HG03520 (cell line): ENCODE data around the gene P2RY14.

Source experiments
- ATAC-seq: cut with Tn5 transposase; IDR thresholded peaks from one replicate; pipeline ENCODE4 v1.9.1; 2021; ENCODE audit warnings: mild to moderate bottlenecking, moderate library complexity; ENCODE audit not compliant: unreplicated experiment

Gene P2RY14

DNA sequence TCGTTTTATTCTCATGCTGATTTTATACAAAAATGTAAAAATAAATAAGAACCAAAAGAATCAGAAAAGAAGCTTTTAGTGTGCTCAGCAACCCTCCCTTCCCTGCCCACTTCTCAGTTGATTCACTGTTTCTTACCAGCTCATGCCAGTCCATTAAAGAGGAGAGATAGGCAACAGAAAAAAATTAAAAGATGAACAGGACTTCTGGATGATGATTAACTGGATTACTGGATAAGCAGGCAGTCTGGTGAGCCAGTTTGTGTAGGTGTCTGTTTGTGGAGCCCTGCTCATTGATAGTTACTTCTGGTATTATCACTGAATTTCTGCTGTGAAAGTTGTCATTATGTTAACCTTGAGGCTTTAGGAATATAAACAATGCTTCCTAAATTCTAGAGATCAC is 60.2 kb downstream of the P2RY14 start:
- no peak for ATAC-seq

DNA sequence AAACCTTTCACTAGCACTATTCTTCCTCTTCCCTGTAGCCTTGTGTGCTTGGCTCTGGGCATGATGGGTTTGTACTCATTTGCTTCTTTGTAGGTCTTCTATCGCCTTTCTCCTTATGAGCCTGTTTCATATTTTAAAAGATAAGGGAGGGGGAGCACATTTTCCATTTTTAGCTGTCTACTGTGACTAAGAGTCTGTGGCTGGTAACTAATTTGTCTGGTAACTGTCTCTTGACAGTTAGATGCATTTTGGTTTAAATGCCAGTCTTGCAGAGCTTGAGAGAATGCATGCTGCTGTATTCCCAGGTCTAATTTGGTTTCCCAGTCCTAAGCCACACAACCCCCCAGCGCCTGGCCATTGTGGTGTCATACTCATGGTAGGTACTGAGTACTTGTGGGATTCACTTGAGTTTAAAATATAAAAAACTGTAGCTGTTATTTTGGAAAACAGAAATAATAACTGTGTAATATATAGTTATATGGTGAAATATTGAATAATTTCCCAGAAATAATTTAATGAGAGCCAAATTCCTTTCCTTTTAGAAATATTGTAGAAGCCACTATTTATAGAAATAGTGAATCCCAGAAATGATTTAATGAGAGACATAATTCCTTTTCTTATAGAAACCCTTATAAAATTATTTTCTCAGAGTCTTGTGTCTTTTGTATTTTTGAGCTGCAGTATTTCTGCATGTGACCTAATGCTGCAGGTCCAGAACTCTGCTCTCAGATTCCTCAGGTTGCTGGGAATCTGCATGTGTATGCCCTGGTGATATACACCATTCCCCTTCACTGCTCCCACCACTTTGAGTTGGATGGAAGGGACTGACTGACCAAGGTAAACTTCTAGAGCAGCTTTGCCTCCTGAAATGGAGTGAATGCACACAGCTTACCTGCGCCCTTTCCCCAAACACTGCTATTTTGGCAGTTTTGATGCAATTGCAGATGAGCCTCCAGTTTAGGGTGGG is 61.4 kb downstream of the P2RY14 start:
- no peak for ATAC-seq

DNA sequence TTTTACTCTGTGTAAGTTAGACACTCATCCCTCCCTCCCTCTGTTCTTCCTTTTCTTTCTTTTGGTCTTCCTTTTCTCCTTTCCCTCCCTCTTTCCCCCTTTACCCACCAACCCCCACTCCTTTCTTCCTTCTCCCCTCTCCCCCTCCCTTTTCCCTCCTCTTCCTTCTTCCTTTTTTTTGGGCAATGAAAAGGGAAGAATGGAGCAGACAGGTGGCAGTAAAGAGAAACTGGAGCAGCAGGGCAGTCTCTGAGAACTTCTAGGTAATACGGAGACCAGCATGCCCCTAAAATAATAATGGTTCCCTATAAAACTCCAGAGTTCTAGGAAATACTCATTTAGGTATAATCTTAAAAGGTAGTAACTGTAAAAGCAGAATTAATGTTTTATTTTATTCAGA is 63.9 kb downstream of the P2RY14 start:
- ATAC-seq = no peak

DNA sequence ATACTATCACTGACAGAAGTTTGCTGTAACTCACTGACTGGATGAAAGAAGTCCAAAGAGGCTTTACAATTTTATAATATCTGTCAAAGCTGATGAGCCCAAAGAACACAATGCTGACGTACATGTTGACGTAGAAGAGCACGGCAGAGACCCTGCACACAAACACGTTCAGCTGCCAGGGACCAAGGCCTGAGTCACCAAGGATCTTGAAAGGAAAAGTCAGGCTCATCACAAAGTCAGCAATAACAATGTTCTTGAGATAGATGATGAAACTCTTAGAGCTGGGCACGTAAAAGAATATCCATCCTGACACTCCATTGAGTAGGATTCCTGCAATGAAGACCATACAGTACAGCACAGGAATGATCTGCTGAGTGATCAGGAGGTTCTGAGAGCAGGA is 64.5 kb downstream of the P2RY14 start:
- no peak for ATAC-seq

DNA sequence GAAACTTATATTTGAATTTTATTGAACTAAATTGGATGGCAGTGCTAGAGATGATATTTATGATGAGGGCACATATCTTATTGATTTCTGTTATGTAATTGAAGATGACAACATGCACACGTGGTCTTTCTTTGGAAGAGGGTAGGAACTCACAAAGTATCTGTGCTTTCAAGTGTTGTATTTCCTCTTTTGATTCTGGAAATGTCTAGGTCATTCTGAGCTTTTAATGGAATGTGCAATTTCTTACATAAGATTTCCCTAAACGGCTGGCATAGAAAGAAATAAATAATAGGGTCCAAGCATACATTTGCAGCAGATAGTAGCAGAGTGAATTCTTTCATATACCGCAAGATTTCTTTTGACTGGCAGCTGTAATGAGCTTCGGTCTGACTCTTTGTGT is 65.2 kb downstream of the P2RY14 start:
- ATAC-seq = no peak

DNA sequence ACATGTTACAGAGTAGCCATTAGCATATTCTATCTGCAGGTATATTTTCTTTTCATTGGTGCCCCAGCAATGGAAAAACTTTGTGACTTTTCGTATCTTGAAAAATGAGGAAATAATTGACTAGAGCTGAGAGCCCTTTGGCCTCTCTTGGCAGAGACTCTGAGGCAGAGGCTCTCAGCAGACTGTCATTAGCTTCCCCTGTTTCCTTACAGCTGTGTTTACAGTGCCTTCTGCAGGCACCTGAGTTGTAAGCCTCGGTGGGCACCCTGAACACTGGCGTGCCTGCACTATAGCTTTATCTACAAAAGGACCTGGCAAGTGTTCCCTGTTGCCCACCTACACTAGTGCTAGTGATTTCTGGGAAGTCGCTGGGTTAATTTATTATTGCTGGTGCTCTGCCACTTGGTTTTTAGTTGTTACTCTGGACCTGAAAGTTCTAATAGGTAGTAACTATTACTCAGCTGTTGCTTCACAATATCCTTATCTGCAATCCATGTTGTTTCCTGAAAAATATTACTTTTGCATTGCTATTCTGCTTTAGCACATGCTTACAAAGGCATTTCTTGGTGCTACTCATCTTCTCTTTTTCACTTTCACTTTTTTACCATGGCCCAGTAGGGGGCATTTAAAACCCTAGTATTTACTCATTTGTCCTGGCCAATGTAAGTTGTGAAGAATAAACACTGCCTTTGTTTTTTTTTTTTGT is 67.5 kb downstream of the P2RY14 start:
- no peak for ATAC-seq

DNA sequence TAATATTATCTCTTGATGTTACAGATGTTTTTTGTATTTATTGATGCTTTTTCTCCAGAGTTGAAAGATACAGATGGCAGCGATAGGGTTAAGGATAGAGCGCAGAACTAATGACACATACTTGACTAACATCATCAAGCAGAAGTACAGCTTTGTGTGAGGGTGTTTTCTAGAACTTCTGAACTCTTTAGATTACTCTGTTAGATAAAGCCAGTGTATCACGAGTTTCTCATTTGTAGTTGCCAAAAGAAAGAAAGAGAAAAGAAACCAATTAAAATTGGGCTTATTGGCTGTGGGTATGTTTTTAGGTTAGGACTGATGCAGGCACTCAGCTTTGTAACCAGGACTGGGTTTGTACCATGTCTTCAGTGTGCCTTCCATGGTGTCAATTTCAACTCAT is 68.7 kb downstream of the P2RY14 start:
- no peak for ATAC-seq

DNA sequence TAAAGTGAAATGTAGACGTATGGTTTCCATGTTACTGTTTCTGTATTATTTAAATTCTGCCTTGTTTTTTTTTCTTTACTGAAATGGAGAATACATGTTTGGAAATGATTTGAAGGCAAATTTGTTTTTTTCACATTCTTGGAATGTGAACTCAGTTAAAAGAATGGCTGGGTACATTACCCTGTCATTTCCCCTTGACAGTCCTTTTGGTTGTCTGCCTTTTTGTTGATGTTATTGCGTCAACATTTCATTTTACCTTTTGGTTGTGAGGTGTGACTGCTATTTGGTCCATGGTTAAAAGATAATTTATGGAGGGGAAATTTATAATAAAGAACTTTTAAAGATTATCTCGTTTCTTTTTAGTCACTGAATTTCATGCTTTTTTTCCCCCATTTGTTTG is 72.1 kb downstream of the P2RY14 start:
- ATAC-seq = no peak

DNA sequence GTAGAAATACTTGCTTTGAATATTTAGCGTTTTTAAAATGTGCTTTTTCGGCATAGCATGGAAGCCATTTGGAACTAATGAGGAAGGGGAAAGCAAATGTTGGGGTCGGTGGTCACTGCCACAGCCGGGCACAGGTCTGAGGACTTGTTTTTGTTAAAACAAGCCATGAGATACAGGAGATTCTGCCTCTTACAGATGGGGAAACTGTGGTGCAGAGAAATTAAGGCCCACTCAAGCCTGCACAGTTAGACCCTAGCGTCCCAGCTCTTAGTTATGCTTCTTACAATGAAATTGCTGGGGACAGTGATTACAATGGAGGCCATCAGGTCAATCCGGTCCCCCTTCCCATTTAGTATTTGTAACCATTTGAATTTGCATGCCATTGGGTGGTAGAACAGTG is 72.9 kb downstream of the P2RY14 start:
- no peak for ATAC-seq

DNA sequence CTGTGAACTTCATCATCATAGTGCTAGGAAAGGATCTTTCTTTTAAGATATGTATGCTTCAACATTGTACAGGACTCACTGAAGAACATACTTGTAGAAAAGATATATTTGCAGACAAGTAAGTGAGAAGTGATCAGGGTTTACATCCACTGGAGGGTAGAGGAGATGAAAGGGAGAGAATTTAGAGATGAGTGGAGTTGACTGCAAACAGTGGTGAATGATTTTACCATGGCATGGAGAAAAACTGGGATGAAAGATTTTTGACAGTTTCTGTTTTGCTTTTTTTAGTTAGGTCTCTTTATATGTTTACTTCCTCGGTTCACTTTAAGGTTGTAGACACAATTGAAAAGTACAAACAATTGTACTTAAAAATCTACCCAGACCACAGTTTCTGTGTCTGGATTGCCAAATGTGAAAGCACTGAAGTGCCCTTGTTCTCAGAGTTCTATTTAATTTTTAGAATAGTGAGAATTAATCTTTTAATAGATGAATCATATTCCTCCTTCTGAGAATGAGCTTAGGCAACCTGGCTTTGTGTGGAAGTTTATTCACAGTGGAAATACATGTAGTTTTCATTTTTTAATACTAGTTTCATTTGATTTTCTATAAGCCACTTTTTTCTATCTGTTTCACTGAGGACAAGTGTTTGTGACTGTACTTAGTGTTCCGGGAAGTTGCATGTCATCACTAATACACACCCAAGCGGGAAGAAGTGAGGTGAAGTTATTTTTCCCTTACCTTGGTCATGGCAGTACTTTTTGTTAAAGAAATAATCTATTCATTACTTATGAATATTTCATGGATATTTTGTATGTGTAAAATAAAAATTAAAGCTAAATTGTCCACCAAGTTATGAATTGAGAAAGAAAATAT is 73.6 kb downstream of the P2RY14 start:
- ATAC-seq = no peak

DNA sequence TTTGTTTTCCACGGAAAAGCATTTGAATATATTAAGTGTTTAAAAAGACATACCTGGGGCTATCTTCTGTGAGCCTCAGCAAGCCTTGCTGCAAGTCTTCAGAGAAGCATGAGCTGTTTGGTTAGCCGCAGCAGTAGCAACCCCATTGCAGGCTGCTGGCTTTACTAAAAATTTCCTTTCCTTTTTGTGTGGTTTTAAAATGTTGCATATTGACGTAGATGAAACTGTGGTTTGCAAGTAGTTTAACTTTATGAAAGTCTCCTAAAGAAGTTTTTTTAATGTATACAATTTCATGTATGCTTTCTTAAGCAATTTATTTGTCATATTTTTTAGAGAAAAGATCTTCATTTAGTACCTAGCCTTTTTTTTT is 75.3 kb downstream of the P2RY14 start, which contains the start of gene GPR171:
GPR171 (minus strand) TSS at position 166 of the 370 bp plus-strand sequence. CDS start 3,830 bp downstream, outside the sequence.
- peak; percentile 75 for ATAC-seq

DNA sequence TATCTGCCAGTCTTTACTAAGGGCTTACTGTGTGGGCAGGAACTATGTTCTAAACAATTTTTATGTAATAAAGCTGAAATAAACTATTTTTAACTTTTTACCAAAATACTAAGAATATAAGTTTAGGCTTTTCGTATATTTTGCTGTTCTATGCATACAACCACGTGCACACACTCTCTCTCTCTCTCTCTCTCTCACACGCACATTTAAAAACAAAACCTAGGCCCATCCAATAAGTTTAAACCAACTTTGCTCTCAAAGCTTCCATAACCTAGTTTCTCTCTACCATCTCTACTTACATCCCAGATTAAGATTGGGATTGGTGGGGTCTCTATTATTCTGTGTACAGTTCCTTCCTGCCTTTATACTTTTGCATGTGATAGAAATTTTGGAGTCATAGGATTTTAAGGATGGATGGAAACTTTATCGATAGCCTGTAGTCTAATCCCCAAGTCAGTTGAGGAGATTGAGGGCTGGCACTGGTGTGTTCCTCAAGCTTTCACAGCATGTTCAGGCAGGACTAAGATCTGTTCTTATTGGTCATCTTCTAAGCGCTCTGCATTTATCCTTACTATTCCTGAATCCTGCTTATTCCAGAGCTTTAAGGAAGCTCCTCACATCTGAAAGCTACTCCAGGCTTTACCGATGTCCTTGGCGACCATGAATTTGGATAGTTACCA is 77.2 kb downstream of the P2RY14 start:
- no peak for ATAC-seq

DNA sequence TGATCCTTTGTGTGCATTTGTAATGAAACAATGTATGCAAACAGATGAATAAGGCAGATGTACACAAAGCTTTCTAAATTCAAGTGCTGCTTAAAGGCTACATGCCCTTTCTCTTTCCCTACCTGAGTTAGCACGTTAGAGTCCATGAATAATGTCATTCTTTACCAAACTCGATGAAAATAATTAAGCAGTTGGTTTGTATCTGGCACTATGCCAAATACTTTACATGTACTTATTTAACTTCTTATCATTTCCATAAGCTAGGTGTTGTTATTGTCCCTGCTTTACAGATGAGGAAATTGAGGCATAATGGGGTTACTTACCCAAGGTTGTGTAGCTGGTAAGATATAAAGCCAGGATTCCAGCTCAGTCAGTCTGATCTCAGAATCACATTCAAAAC is 77.8 kb downstream of the P2RY14 start:
- no peak for ATAC-seq

DNA sequence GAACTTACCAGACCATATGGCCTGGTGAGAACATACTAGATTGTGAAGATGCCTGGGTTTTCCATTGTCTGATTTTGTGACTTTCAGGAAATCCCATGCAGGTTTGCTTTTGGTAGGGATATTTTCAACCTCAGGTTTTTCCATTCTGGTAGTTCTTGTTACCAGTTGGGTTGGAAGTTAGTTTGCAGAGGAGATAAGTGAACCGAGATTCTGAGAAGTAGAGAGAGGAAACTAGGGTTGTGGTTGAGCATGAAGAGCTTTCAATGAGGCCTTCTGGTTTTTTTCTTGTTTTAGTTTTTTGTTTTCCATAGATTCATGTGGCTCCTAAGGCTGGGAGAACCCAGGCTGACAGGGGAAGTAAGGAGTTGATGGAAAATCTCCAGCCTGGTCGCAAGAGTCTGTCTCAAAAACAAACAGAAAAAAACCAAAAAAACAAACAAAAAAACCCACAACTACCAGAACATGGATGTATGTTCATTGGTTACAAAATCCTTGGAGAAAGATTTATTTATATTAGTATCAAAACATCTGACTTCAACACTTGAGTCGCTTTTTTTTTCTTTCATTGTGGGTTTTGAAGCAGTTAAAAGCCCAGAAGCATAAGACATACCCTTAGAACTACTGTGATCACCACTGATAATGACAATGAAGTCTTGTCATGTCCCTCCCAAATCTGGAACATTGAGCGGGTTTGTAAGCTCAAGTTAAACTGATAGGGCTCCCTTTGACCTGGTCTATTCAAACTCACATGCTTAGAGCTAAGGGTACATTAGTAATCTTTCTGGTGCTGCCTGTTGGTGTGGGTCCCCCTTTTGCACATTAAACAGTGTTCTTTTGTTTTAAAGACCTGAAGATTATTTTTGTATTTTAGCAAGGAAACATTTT is 78.5 kb downstream of the P2RY14 start:
- ATAC-seq = no peak

DNA sequence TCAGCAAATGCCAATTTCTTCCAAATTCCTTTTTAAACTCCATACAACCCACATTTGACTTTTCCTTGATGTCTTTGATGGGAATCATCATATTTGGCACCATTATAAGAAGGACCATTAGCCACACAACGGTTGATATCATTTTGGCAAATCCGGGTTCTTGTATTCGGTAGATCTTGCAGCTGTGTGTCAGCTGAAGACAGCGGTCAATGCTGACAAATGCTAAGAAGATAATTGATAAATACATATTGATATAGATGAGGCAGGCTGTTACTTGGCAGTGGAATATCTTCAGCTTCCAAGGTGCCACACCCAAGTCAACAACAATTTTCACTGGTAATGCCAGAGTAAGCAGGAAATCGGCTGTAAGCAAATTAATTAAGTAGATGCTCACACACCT is 79.5 kb downstream of the P2RY14 start:
- ATAC-seq = no peak

DNA sequence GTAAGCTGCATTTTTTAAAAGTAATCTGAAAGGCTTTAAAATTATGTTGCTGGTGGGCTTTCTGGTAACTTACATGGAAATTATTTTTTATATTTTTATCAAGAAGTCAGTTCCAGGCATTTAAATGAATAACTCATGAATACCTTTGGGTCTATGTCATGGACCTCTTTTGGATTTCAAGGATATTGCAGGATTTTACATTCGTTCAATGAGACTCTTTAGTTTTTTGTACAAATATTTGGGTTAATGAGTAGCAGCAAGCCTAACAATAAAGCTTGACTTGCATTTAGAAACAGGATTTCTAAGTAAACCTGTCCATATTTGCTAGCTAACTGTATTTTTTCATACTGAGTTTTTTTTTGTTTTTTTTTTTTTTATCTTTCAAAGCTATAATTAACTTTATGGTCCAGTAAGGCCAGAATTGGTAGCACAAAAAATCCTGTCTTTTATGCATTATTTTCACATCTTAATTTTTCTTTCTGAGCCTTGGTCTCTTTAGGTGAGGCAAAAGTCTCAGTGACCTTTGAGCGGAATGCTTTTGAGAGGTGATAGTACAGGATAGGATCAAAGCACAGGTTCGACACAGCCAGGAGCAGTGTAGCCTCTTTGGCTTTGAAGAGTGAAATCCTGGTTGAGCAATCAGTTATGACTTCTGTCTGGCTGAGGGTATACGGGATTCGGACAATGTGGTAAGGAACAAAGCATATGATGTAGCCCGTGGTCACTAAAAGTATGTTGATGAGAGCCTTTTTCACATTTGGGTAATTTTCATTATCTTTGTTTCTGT is 80.2 kb downstream of the P2RY14 start:
- no peak for ATAC-seq

DNA sequence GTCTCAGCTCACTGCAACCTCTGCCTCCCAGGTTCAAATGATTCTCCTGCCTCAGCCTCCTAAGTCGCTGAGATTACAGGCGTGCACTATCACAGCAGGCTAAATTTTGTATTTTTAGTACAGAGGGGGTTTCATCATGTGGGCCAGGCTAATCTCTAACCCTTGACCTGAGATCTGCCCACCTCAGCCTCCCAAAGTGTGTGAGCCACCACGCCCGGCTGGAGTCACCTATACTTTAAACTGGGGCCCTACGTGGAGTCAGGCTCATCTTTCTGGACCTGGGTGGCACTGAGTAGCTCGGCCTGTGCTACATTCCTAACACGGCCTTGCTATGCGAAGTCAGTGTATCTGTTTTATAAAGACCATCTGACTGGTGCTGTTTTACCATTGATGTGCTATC is 81.1 kb downstream of the P2RY14 start:
- no peak for ATAC-seq

DNA sequence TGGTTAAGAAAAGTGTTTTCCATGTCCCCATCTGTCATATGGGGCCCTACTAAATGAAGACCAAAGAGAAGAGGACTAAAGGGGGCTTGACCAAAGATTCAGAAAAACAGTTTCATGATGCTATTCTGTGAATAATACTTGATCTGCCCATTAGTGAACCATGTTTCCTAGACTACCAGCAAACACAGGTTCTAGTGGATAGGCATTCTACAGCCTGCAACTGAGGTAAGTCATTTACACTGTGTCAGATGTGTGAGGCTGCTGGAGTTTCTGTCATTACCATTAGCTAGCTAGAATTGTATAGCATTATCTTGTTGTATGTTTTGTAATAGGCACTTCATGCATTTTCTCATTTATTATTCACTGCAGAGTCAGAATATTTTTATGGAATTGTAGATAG is 81.9 kb downstream of the P2RY14 start:
- no peak for ATAC-seq

DNA sequence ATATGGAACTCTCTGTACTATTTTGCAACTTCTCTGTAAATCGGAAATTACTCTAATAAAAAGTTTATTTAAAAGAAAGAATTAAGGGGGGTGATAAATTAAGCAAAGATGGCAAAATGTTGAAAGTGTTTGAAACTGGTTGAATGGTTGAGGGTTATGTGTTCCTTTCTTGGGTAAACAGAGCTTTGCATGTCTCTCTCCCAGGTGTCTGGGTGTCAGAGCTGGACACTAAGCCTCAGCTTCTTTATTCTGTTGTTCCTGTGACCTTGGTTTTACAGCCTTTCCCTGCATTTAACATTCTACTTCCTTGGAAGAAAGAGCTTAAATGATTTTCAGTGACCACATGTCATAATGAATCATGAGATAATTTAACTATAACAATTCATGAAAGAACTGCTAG is 82.5 kb downstream of the P2RY14 start:
- ATAC-seq = no peak
